ENCODE results near the gene KCNMB4.

KCNMB4 gene

GRCh38 chr12:70443062-70443673, 77.1 kb downstream of the KCNMB4 start:
- no peak for DNase-seq (ENCODE audit: low read depth)

- no peak for DNase-seq (ENCODE audit: low read depth)
Measured at GRCh38 chr12:70444903-70445302, 78.8 kb downstream of the KCNMB4 start.

- DNase-seq (ENCODE audit: low read depth): no peak
Measured at GRCh38 chr12:70448371-70448770, 82.3 kb downstream of the KCNMB4 start.

- DNase-seq (ENCODE audit: low read depth): no peak
Measured at GRCh38 chr12:70449074-70449752, 83.1 kb downstream of the KCNMB4 start.

- no peak for DNase-seq (ENCODE audit: low read depth)
Measured at GRCh38 chr12:70449753-70450341, 83.8 kb downstream of the KCNMB4 start.

GRCh38 chr12:70451528-70451927, 85.4 kb downstream of the KCNMB4 start:
- no peak for DNase-seq (ENCODE audit: low read depth)

GRCh38 chr12:70456953-70457352, 90.9 kb downstream of the KCNMB4 start:
- DNase-seq (ENCODE audit: low read depth): no peak

GRCh38 chr12:70459786-70460185, 93.7 kb downstream of the KCNMB4 start:
- DNase-seq (ENCODE audit: low read depth): no peak

- no peak for DNase-seq (ENCODE audit: low read depth)
Measured at GRCh38 chr12:70463997-70464396, 97.9 kb downstream of the KCNMB4 start.

GRCh38 chr12:70466753-70467152, 100.7 kb downstream of the KCNMB4 start:
- DNase-seq (ENCODE audit: low read depth): no peak

GRCh38 chr12:70467476-70467875, 101.4 kb downstream of the KCNMB4 start:
- DNase-seq (ENCODE audit: low read depth): no peak

GRCh38 chr12:70467918-70468733, 102.0 kb downstream of the KCNMB4 start:
- DNase-seq (ENCODE audit: low read depth): no peak

GRCh38 chr12:70468741-70469140, 102.7 kb downstream of the KCNMB4 start:
- no peak for DNase-seq (ENCODE audit: low read depth)

GRCh38 chr12:70469221-70469820, 103.2 kb downstream of the KCNMB4 start:
- DNase-seq (ENCODE audit: low read depth): no peak

- no peak for DNase-seq (ENCODE audit: low read depth)
Measured at GRCh38 chr12:70482764-70483163, 116.7 kb downstream of the KCNMB4 start.

Measured in activated T-cell treated with anti-CD3 and anti-CD28 coated beads for 1 hour (primary cell).